HG03521 (cell line): ENCODE measurements around the gene EFHB.
"Not testable (repeated sequence)": the region's sequence is repeated elsewhere in the genome, so short reads cannot be mapped to it uniquely, and the experiment has no call there.

Source experiments
- ATAC-seq: cut with Tn5 transposase; IDR thresholded peaks from one replicate; pipeline ENCODE4 v1.9.1; 2021; ENCODE audit warnings: mild to moderate bottlenecking, moderate library complexity; ENCODE audit not compliant: unreplicated experiment

The EFHB gene

GRCh38 chr3:19934098-19934566 is at the start of gene EFHB:
Gene EFHB (minus strand): TSS chr3:19934217. CDS start chr3:19934018, 199 bp downstream.
- ATAC-seq: no peak

GRCh38 chr3:19972054-19972453 is 38.0 kb upstream of the EFHB start:
- ATAC-seq: no peak

- ATAC-seq: no peak
Observed at GRCh38 chr3:19970327-19970726, 36.3 kb upstream of the EFHB start.

- ATAC-seq: no peak
Observed at GRCh38 chr3:19967812-19968211, 33.8 kb upstream of the EFHB start.

GRCh38 chr3:19967208-19967607 is 33.2 kb upstream of the EFHB start:
- ATAC-seq: no peak

- ATAC-seq: no peak
Observed at GRCh38 chr3:19961960-19962359, 27.9 kb upstream of the EFHB start.

GRCh38 chr3:19960696-19961095 is 26.7 kb upstream of the EFHB start:
- ATAC-seq: no peak

- ATAC-seq: no peak
Observed at GRCh38 chr3:19959505-19959904, 25.5 kb upstream of the EFHB start.

- not testable (repeated sequence) for ATAC-seq
Observed at GRCh38 chr3:19957354-19957753, 23.3 kb upstream of the EFHB start.

- no peak for ATAC-seq
Observed at GRCh38 chr3:19954676-19955075, 20.7 kb upstream of the EFHB start.

- ATAC-seq: no peak
Observed at GRCh38 chr3:19950316-19950715, 16.3 kb upstream of the EFHB start.

GRCh38 chr3:19948226-19948591 is 14.2 kb upstream of the EFHB start:
- ATAC-seq: no peak

GRCh38 chr3:19947549-19948225 is 13.7 kb upstream of the EFHB start:
- peak; percentile 8 for ATAC-seq

GRCh38 chr3:19946832-19947548 is 13.0 kb upstream of the EFHB start, which contains the start of gene RAB5A:
Gene RAB5A (plus strand): TSS chr3:19947097. CDS start chr3:19950899, 3,802 bp downstream.
- ATAC-seq: peak; percentile 94

- ATAC-seq: peak; percentile 1
Observed at GRCh38 chr3:19945969-19946831, 12.2 kb upstream of the EFHB start.

GRCh38 chr3:19945534-19945933 is 11.5 kb upstream of the EFHB start:
- ATAC-seq: no peak

- no peak for ATAC-seq
Observed at GRCh38 chr3:19940643-19941042, 6.6 kb upstream of the EFHB start.

- ATAC-seq: no peak
Observed at GRCh38 chr3:19938295-19938627, 4.2 kb upstream of the EFHB start.

- ATAC-seq: no peak
Observed at GRCh38 chr3:19937459-19938294, 3.7 kb upstream of the EFHB start.

- no peak for ATAC-seq
Observed at GRCh38 chr3:19932422-19932821, 1.6 kb downstream of the EFHB start.

- ATAC-seq: peak; percentile 43
Observed at GRCh38 chr3:19931767-19932188, 2.2 kb downstream of the EFHB start.
